ENCODE measurements around the gene MTG2. TPM values are rescaled to one million over a fixed set of nuclear protein-coding genes. Genes with fewer than 3 reads are reported as not detected.

MTG2 gene
- total RNA-seq, 1 donor from 2014 or later: 29.4 TPM

DNA sequence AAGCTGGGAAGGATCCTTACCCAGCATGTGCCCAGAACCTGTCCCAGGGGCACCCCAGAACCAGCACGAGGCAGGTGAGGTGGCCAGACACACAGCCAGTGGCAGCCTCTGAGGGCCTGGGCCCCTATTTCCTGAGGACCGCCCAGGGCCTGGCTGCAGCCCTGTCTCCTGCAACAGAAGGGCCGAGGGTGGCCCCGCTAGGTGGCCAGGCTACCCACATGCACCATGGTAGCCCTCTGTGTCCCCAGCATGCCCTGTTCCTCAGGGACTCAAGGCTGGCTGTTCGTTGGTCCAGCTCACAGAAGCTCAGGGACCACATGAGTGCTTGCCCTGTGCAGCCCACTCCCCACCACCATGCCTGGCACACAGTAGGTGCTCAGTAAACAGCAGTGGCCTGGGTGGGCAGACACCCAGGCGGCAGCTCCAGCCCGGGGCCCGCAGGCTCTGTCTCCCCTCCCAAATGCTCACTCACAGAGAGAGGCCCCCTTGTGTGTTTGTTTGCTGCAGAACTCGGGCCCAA lies 29.0 kb downstream of the MTG2 start:
- no peaks in the 10 kb centered on the region for H3K36me3 Mint-ChIP-seq
- H3K27me3 Mint-ChIP-seq (ENCODE audit: low read depth): peaks cover 42% of the 10 kb centered on the region
- TF ChIP-seq, protein P1, sequence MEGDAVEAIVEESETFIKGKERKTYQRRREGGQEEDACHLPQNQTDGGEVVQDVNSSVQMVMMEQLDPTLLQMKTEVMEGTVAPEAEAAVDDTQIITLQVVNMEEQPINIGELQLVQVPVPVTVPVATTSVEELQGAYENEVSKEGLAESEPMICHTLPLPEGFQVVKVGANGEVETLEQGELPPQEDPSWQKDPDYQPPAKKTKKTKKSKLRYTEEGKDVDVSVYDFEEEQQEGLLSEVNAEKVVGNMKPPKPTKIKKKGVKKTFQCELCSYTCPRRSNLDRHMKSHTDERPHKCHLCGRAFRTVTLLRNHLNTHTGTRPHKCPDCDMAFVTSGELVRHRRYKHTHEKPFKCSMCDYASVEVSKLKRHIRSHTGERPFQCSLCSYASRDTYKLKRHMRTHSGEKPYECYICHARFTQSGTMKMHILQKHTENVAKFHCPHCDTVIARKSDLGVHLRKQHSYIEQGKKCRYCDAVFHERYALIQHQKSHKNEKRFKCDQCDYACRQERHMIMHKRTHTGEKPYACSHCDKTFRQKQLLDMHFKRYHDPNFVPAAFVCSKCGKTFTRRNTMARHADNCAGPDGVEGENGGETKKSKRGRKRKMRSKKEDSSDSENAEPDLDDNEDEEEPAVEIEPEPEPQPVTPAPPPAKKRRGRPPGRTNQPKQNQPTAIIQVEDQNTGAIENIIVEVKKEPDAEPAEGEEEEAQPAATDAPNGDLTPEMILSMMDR (IDR thresholded peaks at IDR 0.05; ENCODE audit: unreplicated experiment): no peak
- H3K4me1 Mint-ChIP-seq: peaks cover 2% of the 10 kb centered on the region
- H3K9me3 Mint-ChIP-seq: no peaks in the 10 kb centered on the region
- no peak for DNase-seq (ENCODE audit: low spot score in 2 of 2, unreplicated experiment in 2 of 2)
- no peak overlapping the region for H3K4me3 Mint-ChIP-seq
- H3K27ac Mint-ChIP-seq: no peak overlapping the region

DNA sequence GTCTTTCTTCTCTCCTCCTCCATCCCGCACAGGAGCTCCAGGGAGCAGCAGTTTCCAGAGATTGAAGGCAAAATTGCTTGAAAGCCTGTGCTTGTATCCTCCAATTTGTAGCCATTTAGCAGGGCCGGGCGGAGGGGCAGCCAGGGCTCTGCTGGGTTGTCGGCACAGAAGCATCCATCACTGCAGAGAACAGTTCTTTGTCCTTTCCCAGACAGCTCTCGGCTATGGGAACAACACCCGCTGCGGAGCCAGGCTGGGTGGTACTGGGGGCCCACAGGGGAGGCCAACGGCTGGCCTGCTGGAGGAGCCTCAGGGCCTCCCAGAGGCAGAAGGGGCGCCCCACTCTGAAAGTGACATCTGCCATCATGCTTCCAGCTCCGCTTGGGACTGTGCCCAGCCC lies 29.5 kb downstream of the MTG2 start:
- H3K27me3 Mint-ChIP-seq (ENCODE audit: low read depth): peaks cover 47% of the 10 kb centered on the region
- DNase-seq (ENCODE audit: low spot score in 2 of 2, unreplicated experiment in 2 of 2): no peak
- H3K27ac Mint-ChIP-seq: no peak overlapping the region
- no peak overlapping the region for H3K4me3 Mint-ChIP-seq
- H3K4me1 Mint-ChIP-seq: peaks cover 2% of the 10 kb centered on the region
- no peaks in the 10 kb centered on the region for H3K36me3 Mint-ChIP-seq
- H3K9me3 Mint-ChIP-seq: no peaks in the 10 kb centered on the region
- TF ChIP-seq, protein P1 (IDR thresholded peaks at IDR 0.05; ENCODE audit: unreplicated experiment): no peak

DNA sequence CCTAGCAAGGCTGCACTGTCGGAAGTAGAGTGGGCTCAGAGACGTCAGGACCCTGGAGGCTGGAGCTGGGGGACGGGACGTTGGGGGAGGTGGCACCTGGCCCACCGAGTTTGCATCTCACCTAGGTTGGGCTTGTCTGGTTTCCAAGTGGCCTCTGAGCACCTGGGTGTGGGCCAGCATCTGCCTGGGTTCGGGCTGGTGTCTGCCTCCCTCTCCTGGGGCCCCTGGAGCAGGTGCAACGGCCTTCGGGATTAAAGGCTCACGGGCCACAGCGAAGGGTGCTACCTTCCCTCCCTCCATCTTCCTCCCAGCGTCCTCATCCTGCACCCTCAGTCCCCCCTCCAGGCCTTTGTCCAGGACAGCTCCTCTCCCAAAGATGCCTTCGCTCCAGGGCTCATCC lies 31.2 kb downstream of the MTG2 start:
- no peaks in the 10 kb centered on the region for H3K9me3 Mint-ChIP-seq
- peaks cover 4% of the 10 kb centered on the region for H3K4me1 Mint-ChIP-seq
- no peaks in the 10 kb centered on the region for H3K36me3 Mint-ChIP-seq
- H3K27me3 Mint-ChIP-seq (ENCODE audit: low read depth): peaks cover 61% of the 10 kb centered on the region
- no peak overlapping the region for H3K27ac Mint-ChIP-seq
- no peak for DNase-seq (ENCODE audit: low spot score in 2 of 2, unreplicated experiment in 2 of 2)
- TF ChIP-seq, protein P1 (IDR thresholded peaks at IDR 0.05; ENCODE audit: unreplicated experiment): no peak
- no peak overlapping the region for H3K4me3 Mint-ChIP-seq

DNA sequence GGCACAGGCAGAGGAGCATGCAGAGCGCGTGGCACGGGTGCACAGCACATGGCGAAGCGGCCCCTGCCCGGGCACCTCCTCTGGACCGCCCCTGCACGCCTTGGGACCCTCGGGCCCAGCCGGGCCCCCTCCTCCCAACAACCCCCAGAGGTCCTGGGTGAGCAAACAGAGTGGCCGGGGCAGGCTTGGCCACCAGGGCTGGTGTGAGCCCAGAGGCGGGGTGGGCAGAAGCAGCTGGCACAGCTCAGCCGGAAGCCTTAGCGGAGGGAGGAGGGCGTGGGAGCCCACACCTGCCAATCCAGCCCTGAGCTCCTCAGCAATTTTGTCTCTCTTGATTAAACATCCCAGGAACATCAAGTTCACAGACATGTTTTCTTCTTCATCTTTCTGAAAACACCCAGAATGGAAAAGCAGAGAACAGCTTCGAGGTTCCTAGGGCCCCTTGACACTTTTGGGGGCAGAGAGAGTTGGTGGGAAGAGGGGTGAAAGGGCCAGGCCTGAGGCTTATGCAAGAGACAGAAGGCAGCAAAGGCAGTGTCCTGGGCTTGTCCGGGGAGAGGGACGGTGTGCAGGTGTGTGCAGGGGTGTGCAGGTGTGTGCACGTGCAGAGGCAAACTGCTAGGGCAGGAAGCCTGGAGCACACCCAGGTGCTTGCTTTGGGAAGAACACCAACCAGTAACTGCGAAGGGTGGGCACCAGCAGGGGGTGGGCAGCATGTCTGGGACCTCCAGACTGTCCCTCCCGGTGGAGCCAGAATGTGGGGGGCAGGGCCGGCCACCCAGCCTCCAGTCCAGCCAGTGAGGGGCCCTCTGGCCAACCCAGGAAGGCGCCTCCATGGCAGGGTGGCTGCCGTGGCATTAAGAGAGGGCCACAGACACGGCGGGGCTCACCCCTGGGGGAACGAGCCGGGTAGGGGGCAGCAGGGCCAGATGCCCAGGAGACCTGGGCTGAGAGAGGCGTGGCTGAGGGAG lies 32.5 kb downstream of the MTG2 start:
- Mint-ChIP-seq H3K4me1 (peaks cover 6% of the 10 kb centered on the region), H3K27ac (no peak overlapping the region), H3K36me3 (no peaks in the 10 kb centered on the region), H3K27me3 (ENCODE audit: low read depth) (peaks cover 62% of the 10 kb centered on the region), H3K9me3 (no peaks in the 10 kb centered on the region), H3K4me3 (no peak overlapping the region)
- DNase-seq (ENCODE audit: low spot score in 2 of 2, unreplicated experiment in 2 of 2): no peak
- TF ChIP-seq, protein P1 (IDR thresholded peaks at IDR 0.05; ENCODE audit: unreplicated experiment): no peak

DNA sequence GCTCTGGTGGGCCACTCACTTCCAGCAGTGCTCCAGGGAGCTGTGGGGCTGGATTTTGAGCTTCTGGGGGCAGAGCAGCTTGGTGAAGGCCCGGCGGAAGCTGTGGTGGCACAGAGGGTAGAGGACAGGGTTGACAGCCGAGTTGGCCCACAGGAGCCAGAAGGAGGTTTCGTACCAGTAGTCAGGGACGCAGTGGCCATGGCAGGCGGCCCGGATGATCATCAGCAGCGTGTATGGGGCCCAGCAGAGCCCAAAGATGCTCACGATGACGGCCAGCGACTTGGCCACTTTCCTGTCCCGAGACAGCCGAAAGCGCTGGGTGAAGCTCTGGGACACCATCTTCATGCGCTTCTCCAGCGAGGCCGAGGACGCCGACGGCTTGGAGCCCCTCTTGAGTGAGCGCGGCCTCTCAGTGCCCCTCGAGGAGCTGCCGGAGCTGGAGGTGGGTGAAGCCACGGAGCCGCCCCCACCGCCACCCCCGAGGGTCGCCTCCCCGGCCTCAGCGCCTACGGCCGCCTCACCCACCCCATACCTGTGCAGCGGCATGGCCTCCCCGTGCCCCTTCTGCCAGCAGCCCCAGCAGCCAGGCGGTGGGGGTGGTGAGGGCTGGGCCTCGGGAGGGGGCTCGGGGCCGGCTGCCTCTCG lies 33.3 kb downstream of the MTG2 start:
- no peak overlapping the region for H3K27ac Mint-ChIP-seq
- H3K9me3 Mint-ChIP-seq: no peaks in the 10 kb centered on the region
- peaks cover 7% of the 10 kb centered on the region for H3K4me1 Mint-ChIP-seq
- H3K27me3 Mint-ChIP-seq (ENCODE audit: low read depth): peaks cover 68% of the 10 kb centered on the region
- TF ChIP-seq, protein P1 (IDR thresholded peaks at IDR 0.05; ENCODE audit: unreplicated experiment): no peak
- DNase-seq (ENCODE audit: low spot score in 2 of 2, unreplicated experiment in 2 of 2): no peak
- no peaks in the 10 kb centered on the region for H3K36me3 Mint-ChIP-seq
- H3K4me3 Mint-ChIP-seq: no peak overlapping the region
